ENCODE data around the gene TIGD2.

Gene TIGD2

DNA sequence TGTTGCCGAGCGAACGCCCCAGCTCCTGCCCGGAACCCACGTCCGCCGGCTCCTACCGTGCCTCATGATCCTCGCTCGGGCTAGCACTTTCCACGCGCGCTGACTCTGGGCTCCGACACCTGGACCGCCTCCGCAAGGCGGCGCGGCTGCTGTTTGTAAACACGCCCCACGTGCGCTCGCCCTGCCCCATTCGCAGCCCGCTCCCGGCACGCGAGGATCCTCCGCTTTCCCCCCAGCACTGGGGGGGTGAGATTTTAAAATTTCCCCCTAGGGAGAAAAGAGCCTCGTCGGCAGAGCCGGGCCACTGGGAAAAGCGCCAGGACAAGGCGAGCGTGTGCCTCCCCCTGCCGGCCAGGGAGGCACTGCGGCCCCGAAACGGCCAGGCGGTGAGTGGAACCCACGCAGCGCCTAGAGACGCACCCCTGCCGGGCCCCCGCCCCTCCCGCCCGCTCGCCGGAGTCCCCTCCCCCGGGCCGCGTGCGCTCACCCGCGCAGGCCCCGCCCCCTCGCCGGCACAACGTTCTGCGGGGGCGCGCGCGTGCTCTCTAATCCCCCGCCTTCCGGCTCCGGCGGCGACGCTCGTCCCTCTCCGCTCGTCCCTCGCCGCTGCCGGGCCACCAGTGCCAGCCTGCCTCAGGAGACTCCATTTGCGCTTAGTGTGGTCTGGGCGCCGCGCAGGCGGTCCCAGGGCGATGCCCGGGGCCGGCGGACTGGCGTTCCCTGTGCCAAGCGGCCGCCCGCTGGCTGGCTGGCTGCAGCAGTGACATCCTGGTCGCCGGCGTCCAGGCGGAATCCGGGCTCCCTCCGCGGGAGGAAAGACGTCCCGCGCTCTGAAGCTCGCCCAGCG is at the start of gene TIGD2:
Gene TIGD2, plus strand, starts transcription at position 548 of the 847 bp plus-strand sequence. CDS start 1,442 bp downstream, outside the sequence.
- DNase-seq, result peak; percentile 89

DNA sequence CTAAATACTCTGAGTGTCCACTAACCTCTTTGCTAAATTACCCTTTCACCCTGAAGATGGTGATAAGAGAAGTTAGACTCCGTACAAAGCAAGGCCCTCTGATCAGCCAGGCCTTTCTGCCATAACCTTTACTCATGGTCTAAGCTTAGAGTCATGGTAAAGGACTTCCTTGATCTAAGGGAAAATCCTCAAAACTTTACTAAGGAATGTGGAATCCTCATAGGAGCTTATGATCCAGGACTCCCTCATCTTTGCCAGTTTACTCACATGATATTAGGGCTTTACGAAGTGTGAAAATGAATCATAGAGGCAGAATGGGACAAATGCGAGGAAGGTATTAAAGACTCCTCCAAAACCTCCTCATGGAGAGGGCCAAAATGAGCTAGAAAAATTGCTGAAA is 46.5 kb upstream of the TIGD2 start:
- DNase-seq, result peak; percentile 22

DNA sequence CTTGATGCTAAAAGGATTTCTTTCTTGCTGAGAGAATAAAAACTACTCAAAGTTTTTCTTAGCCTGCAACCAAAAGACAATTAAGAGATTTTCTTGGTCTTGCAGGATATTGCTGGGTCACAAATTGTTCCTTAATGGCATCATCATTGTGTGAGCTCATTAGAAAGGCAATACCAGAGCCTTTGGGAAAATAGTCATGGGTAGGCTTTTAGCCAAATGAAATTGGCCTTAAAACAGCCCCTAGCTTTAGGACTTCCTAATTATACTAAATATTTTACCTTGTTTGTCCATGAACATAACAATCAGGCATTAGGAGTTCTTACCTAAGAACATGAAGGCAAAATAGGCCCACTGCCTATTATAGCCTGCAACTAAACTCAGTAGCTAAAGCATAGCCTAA is 43.9 kb upstream of the TIGD2 start:
- DNase-seq, result peak; percentile 24

DNA sequence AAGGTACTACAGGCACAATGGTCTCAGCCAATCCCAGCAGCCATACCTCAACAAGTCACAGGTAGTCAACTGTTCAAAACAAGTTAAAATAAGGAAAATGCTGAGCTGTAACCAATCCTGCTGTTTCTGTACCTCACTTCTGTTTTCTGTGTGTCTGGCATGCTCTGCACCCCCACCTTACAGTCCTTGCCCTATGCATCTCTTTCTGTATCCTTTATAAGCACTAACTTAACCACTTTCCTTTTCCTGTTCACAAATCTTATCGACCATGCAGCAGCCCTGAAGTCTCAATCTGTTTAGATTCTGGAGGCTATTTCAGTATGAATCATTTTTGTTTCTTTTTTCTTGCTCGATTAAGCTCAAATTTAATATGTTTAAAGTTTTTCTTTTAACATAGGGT is 41.9 kb upstream of the TIGD2 start:
- DNase-seq, result no peak

DNA sequence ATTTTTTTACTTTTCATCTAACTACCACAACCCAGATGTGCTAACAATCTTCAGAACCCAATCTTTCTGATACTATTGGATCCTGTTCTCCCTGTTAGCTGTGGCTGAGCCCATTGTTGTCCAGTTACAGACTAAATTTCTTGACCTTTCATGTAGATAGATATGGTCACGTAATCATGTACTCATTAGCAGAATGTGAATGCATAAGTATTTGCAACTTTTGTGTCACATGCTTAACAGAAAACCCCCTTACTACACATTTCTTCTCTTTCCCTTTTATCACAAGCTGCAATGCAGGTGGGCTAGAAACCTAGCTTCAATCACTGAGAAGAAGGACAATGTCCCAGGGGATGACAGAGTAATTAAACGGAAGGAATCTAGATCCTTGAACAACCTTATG is 41.3 kb upstream of the TIGD2 start:
- no peak for DNase-seq

DNA sequence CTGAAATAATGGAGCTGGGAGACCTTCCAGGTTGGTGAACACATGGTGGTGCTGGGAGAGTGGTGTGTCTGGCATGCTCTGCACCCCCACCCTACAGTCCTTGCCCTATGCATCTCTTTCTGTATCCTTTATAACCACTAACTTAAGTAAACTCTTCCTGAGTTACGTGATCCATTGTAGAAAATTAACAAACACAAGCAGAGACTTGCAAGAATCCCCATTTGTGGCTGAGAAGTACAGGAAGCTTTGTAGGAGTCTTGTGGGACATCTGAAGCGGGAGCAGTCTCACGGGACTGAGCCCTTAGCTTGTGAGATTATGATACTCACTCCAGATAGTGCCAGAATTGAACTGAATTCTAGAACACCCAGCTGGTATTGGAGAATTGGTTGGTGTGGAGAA is 40.0 kb upstream of the TIGD2 start:
- DNase-seq, result no peak

DNA sequence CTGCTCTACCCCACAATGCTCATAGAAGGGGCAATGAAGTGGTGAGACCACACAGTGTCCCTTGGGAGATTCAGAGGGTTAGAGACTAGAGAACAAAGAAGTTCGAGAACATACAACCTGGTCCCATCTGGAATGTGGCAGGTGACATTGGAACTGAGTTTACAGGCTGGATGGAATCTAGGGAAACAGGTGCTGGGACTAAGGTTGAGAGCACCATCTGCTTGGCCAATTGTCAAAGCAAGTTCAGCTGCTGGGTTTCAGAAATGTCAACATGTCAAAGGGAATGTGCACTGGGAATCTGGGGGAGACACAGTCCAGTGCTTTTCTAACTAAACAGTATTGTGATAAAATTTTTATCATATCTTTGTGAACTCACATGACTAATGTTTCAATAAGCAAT is 38.4 kb upstream of the TIGD2 start:
- no peak for DNase-seq

DNA sequence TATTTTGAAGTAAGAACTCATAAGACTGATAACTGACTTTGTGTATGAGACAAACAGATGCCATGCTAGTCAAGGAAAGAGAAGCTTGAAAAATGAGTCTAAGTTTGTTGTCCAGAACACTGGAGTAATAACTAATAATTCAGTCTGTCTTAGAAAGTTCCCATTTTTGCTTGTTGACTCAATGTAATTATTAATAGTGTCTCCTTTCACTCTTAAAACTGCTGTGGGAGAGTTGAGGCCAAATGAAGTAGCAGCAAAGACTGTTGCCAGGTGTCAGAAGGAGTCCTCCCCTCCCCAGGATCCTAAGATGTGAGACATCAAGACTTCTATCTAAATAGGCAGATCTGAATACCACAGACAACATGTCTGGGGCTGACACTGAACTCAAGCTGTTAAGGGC is 33.6 kb upstream of the TIGD2 start:
- DNase-seq, result no peak

DNA sequence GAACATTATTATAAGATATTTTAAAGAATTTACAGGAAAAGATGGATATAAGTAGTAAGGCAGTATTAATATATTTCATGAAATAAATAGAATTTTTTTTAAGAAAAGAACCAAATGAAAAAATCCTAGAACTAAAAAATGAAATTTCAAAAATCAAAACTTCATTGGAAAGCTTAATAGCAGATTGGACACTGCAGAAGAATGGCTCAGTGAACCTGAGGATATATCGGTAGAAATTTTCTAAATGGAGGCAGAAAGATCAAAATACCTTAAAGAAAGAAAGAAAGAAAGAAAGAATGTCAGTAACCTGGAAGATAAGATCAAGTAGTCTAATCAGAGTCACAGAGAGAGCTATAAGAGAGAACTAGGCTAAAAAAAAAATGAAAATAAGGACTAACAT is 33.0 kb upstream of the TIGD2 start:
- DNase-seq, result no peak

DNA sequence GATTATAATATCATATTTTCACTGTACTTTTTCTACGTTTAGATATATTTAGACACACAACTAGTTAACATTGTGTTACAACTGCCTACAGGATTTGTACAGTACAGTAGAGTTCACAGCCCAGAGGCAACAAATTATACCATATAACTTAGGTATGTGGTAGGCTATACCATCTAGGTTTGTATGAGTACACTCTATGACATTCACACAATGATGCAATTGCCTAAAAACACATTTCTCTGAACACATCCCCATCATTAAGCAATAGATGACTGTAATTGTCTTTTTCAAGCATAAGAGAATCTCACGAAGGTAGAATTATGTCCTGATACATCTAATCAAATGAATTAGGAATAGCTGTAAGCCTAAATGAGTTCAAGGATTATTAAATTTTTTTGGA is 12.3 kb upstream of the TIGD2 start:
- no peak for DNase-seq

DNA sequence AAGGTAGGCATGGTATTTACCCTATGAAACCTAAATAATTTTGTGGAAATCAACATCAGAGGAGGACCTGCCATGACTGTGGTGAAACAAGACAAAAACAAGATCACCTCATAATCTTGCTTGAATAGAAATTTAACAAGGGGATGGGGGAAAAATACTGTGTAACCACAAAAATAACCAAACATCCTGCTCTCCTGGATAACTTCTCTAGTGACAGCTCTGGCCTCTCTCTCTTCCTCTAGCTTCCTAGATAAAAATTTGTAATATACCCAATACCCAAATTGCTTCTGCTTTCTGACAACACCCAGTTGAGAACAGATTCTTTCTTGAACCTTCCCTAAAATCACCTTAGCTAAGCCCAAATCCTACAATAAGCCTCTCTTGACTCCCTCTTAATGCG is 11.9 kb upstream of the TIGD2 start:
- DNase-seq, result no peak

DNA sequence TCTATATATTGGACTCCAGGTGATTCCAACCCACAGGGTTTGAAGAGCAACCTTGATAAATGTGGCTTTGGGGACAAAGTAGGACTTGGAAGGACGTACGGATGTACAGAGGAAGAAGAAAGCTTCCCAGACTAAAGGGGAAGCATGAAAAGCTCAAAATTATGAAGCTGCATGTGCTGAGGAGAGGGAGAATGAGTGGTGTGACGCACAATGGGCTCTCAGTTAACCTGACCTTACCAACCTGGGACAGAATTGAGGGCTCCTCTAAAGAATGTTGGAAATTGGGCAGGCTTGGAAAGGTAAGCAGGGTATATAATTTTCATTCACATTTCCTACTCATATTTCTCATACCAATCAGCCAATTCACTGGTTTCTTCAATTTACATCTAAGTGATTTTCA is 10.5 kb upstream of the TIGD2 start:
- no peak for DNase-seq

DNA sequence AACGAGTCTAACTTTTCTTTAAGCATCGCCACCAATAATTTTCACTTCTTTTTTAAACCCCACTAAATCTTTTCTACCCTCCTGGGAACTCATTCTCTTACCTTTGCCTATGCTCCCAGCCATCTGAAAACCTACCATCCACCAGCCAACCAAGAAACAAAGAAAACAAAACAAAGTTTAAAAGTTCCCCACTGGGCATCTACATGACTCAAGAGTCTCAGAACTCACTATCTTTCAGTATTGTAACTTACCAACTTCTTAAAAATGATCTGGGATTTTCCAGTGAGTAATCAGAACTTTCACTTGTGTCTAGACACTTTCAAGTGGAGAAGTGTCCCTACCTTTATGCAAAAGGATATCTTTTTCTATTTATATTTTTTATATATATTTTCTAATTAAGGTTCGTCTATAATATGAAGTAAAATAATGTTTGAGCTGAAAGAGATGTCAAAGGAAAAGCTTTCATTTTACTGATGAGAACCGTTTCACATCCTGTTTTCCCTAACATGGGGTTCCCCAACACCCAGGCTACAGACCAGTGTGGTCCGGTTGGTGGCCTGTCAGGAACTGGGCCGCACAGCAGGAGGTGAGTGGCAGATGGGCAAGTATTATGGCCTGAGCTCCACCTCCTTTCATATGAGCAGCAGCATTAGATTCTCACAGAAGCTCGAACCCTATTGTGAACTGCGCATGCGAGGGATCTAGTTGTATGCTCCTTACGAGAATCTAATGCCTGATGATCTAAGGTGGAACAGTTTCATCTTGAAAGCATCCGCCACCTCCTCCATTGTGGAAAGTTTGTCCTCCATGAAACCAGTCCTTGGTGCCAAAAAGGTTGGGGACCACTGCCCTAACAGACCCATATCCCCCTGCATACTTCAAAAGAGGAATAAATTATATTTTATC is 9.8 kb upstream of the TIGD2 start:
- DNase-seq, result no peak

DNA sequence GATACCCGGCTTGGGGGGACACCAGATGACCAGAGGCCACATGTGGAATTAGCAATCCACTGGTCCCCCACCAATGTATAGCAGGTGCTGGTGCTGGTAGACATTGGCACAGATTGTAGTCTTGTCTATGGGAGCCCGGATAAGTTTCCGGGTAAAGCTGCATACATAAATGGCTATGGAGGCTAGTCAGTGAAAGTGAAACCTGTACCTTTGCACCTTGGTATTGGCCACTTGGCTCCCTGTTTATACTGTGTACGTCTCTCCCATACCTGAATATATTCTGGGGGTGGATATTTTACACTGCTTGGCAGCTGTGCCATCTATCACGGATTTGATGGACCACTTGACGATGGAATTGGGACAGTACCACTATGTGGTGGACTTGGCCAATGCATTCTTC is 5.6 kb upstream of the TIGD2 start:
- no peak for DNase-seq

DNA sequence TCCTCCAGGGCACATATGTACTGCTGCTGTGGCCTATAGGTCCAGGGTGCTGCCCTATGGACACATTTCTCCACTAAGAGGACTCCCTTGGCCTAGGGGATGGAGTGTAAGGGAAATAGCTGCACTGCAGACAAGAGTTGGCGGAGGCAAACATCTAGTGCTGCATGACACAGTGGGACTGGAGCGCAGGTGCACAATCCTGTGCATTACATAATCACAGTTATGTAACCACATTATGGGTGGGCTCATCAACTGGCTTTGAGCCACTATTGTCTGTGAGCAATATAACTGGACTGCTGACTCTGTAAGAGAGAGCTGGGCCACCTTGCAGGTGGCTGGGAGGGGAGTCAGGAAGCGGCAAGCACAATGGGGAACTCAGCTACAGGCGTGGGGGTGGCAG is 3.2 kb upstream of the TIGD2 start:
- no peak for DNase-seq

DNA sequence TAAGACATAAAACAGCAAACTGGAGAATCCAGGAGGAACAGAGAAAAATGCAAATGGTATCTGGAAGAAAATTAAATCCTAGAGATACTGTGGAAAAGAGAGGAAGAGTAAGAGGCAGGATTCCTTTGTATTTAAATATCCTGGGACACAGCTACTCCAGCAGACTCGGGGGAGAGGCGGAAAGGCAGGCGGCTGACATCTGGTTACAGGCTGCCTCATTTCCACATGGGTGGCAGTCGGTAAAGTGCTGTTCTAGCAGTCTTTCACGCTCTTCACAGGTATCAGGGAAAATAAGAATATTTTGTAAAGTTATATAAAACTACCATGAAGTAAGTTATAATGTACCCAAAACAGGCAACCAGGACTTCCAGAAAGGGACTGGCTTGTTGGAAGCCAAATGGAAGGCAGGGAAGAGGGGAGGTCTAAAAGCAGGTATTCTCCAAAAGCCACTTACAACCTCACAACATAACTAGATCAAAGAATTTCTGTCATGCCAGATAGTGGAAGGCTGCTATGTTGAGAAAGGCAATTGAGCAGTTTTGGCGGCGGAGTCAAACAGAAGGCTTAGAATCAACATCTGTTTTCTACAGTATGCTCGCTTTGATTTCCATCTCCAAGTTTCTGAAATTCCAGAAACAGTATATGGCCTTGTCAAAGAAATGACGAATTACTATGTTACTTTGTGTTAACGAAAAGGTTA is 1.3 kb upstream of the TIGD2 start:
- no peak for DNase-seq

DNA sequence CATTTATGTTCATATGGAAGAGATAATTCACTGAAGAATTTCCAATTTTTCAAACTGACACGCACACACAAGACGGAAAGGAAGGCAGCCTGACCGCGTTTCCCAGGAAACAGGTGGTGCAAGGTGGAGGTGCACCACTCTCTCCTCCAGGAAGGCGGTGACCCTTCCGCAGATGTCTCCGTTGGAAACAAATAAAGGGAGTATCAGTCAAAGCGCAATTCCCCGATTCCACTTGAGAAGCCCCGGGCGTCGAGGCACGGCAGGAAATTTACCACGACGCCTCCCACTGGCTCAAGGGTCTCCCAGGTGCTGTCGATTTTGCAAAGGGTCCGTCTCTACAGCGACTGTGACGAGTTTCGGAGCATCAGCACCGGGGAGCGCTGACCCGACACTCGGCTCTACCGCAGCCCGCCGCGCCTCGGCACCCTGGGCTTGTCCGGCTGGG is 770 bp upstream of the TIGD2 start:
- DNase-seq, result no peak

DNA sequence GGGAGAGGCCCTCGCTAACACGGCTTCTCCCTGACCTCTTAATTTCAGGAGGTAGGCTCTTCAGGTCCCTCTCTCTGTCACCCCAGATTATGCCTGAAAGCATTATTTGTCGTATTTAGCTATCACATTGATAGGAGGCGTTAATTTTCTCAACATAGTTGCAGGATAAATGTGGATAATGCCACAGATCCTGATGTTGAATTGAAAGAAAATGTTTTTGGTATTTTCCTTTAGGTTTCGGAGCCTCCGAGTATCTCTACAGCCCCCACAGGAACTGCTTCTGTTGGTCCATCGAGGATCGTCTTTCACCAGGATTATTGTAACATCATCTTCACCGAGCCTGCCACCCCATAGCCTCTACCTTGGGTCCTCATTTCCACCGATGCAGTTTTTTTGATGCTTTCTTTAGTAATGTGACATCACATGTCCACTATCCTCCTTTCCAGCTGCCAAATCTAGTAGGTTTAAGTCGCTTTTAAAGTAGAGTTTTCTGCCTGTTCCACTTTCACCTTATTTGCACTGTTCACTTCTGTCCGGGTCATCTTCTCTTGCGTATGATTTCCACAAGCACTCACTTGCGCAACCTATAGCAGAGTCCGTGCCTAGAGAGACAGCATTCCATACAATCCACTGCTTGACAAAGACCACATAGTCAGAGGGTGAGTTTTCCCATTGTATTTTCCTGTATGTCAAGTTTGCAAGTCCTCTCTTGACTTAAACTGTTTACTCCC is 665 bp downstream of the TIGD2 start:
- DNase-seq, result peak; percentile 92

DNA sequence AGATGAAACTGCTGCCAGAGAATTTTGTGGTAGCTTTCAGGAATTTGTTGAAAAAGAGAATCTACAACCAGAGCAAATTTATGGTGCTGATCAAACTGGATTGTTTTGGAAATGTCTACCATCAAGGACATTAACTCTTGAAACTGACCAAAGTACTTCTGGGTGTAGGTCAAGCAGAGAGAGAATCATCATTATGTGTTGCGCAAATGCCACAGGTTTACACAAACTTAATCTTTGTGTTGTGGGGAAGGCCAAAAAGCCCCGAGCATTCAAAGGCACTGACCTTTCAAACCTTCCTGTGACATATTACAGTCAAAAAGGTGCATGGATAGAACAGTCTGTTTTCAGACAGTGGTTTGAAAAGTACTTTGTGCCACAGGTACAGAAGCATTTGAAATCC is 2.1 kb downstream of the TIGD2 start:
- no peak for DNase-seq

DNA sequence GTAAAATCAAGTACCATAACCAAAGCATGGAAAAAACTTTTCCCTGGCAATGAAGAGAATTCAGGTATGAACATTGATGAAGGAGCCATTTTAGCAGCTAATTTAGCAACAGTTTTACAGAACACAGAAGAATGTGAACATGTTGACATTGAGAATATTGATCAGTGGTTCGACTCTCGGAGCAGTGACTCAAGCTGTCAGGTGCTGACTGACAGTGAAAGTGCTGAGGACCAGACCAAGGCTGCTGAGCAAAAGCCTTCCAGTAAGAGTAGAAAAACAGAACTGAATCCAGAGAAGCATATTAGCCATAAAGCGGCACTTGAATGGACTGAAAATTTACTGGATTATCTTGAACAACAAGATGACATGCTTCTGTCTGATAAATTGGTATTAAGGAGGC is 2.8 kb downstream of the TIGD2 start:
- no peak for DNase-seq

DNA sequence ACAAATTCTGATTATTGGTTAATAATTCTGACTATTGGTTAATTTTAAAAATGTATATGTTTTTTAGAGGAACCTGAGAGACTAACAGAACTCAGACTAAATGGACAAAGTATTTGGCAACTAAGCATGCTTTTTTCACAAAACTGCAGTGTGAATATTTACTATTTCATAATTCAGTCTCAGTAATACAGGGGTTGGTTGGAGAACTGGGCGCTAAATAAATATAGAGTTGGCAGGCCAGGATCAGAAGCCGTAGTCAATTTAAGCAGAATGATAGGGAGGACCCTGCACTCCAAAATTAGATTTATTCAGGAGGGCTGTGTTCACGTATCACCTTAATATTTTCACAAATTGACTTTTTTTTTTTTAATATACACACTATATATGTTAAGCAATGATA is 5.8 kb downstream of the TIGD2 start:
- DNase-seq, result no peak

DNA sequence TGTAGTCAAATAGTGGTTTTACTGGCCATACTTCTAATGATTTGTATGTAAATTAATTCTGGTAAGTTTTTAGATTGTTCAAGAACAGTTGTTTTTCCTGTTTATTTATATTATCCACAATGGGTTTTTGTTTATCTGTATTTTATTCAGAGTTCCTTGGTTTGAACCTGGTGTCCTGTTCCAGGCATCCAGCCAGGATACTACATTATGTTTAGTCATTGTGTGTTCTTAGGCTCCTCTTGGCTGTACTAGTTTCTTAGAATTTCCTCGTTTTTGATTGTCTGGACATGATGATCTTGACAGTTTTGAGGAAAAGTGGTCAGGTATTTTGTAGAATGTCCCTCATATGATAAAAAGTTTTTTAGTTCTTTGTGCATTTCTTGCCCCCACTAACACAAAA is 7.8 kb downstream of the TIGD2 start:
- no peak for DNase-seq

DNA sequence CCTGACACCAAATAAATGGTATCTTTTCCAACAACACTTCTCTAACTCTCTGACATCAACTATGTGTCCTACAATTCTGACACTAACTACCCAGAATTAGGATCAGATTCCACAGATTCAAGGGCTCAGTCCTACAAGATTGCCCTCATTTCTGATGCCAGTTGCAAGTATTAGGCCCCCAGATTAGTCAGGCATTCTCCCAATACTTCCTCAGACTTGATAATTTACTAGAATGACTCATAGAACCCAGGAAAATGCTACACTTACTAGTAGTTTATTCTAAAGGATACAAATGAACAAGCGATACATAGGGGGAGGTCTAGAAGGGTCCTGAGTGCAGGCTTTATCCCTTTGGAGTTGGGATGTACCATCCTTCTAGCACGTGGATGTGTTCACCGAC is 8.5 kb downstream of the TIGD2 start:
- no peak for DNase-seq

All from fibroblast of skin of right quadriceps (primary cell).